H1 (cell line): Measurements from ENCODE around the gene ADAD2. TPM values are rescaled to one million over a fixed set of nuclear protein-coding genes. Genes with fewer than 3 reads are reported as not detected.

Experiments
- ATF3 ChIP-seq: IDR thresholded peaks from 2 replicates; pipeline ENCODE4 v1.6.1; 2011; ENCODE audit warnings: low read depth, mild to moderate bottlenecking, low read length; ENCODE audit not compliant: insufficient read depth
- KDM5A ChIP-seq: fragments of 200-600 bp; IDR thresholded peaks from 2 replicates; pipeline ENCODE4 v1.7.1; 2012; ENCODE audit warnings: mild to moderate bottlenecking, low read length, inconsistent platforms, mixed read lengths
- polyA plus RNA-seq, 7 experiments: library from polyadenylated mRNA; depleted of rRNA in 3 of 7; stranded (reverse) in 5 of 7; unstranded in 2 of 7; fragments of >200 nt in 5 of 7; fragments of 200-250 nt in 2 of 7; gene quantifications; 1 replicate in 5 of 7; 2 replicates in 1 of 7; 4 replicates in 1 of 7; pipeline versions ENCODE4 v1.2.1 to v1.2.3, GENCODE V29; 2011 to 2013; ENCODE audit warnings: missing spikeins in 2 of 7, mixed read lengths in 2 of 7
- total RNA-seq: library from RNA; stranded (reverse); fragmentation: NEBNext Ultra II Directional; extraction: Animal tissue kit (Norgen Biotek cat#: 25700); gene quantifications from 2 replicates; pipeline ENCODE4 v1.2.1, GENCODE V29; 2021

Gene ADAD2
- total and polyA plus RNA-seq, 2 of the 8 experiments (the other 6 are each of a cell fraction or from before 2014, with no cell fraction given) = 1.2 to 1.3 TPM

GRCh38 chr16:84223456-84223855 is 32.5 kb downstream of the ADAD2 start (continued):
- no peak for TF ChIP-seq ATF3
- no peak for TF ChIP-seq KDM5A
